ENCODE data around the gene RNASE13. TPM values are rescaled to one million over a fixed set of nuclear protein-coding genes. Genes with fewer than 3 reads are reported as not detected.
"Not testable (repeated sequence)": the region's sequence is repeated elsewhere in the genome, so short reads cannot be mapped to it uniquely, and the experiment has no call there.

Gene RNASE13
- total RNA-seq, 4 donors from 2014 or later: not detected

- Histone ChIP-seq H3K4me3 (no peak overlapping the region), H3K36me3 (peaks cover 0 to 5% (median 0%) of the 10 kb centered on the region in 3 donors), H3K9me3 (no peaks in the 10 kb centered on the region), H3K4me1 (peaks cover 0 to 47% (median 19%) of the 10 kb centered on the region in 4 donors), H3K27ac (peak overlapping the region in 2 of 4 donors; percentile 32 to 61), H3K27me3 (no peaks in the 10 kb centered on the region)
- 33 to 35% methylated on average over 2 of the region's 2 CpGs for WGBS, 2 donors
- no peak for TF ChIP-seq CTCF (IDR thresholded peaks at IDR 0.05)
- peak in 1 of 2 donors; percentile 55 for TF ChIP-seq EP300 (IDR thresholded peaks at IDR 0.05)
- no peak for TF ChIP-seq POLR2A (IDR thresholded peaks at IDR 0.05)
- DNase-seq (ENCODE audit: low spot score in 2 of 2): peak in 1 of 2 donors; percentile 31
These were observed 47.8 kb downstream of the RNASE13 start for GRCh38 chr14:20986811-20987210.

- not testable (repeated sequence) for DNase-seq (ENCODE audit: low spot score in 2 of 2); H3K27me3 ChIP-seq; H3K4me3 ChIP-seq; H3K27ac ChIP-seq; H3K9me3 ChIP-seq; H3K36me3 ChIP-seq
- H3K4me1 ChIP-seq: peaks cover 0 to 35% (median 9%) of the 10 kb centered on the region in 4 donors
- 90 to 97% methylated on average over 4 of the region's 4 CpGs for WGBS, 2 donors
These were observed 49.0 kb downstream of the RNASE13 start for GRCh38 chr14:20985650-20986049.

Other genes starting within 250 kb of the RNASE13 start
- gene RNASE1, start 232.0 kb downstream of the RNASE13 start, total RNA-seq: 100 to 1,000 TPM; 245 to 430 (median 379) TPM
- under 1 TPM in 1 of 4 donors, not detected in 3; 0.63 TPM for gene RNASE3, start 143.4 kb downstream of the RNASE13 start, total RNA-seq
- 1 to 10 TPM in 2 of 4 donors, under 1 TPM in 1, not detected in 1; 0.59 to 3.5 (median 1.3) TPM for gene RNASE2, start 79.3 kb downstream of the RNASE13 start, total RNA-seq
- 100 to 1,000 TPM in 3 of 4 donors, 10 to 100 TPM in 1; 61.5 to 134 (median 122) TPM for gene METTL17, start 44.8 kb downstream of the RNASE13 start, total RNA-seq
- gene SLC39A2, start 35.5 kb downstream of the RNASE13 start, total RNA-seq: not detected
- gene NDRG2, start 9.7 kb downstream of the RNASE13 start, total RNA-seq: 100 to 1,000 TPM; 370 to 971 (median 750) TPM
- not detected for gene TPPP2, start 4.6 kb downstream of the RNASE13 start, total RNA-seq
- not detected for gene RNASE7, start 7.6 kb upstream of the RNASE13 start, total RNA-seq
- not detected for gene RNASE8, start 23.0 kb upstream of the RNASE13 start, total RNA-seq
- 100 to 1,000 TPM in 1 of 4 donors, 10 to 100 TPM in 3; 72.5 to 128 (median 80.9) TPM for gene ARHGEF40, start 35.5 kb upstream of the RNASE13 start, total RNA-seq
- 10 to 100 TPM; 28.6 to 90.3 (median 34.9) TPM for gene ZNF219, start 63.8 kb upstream of the RNASE13 start, total RNA-seq
- gene TMEM253, start 66.3 kb upstream of the RNASE13 start, total RNA-seq: under 1 TPM in 2 of 4 donors, not detected in 2; 0.44 to 0.63 TPM
- gene OR5AU1, start 121.3 kb upstream of the RNASE13 start, total RNA-seq: under 1 TPM in 1 of 4 donors, not detected in 3; 0.39 TPM
- 100 to 1,000 TPM; 349 to 485 (median 426) TPM for gene HNRNPC, start 234.6 kb upstream of the RNASE13 start, total RNA-seq
- under 1 TPM in 3 of 4 donors, not detected in 1; 0.22 to 0.90 (median 0.78) TPM for gene RPGRIP1, start 245.3 kb upstream of the RNASE13 start, total RNA-seq